RWPE1 (cell line): ENCODE data around the gene ELAC2.

Source experiments
- CTCF ChIA-PET: fragments of 350-600 bp; sonication (Branson Sonifier 250); formaldehyde crosslinking; extraction: SDS; loops from one replicate; lab custom pipeline; 2021; lab: Yijun Ruan, JAX
- POLR2A ChIA-PET: fragments of 400-600 bp; formaldehyde crosslinking; extraction: SDS; loops from one replicate; lab custom pipeline; 2020; ENCODE audit warnings: antibody characterized with exemption; ENCODE audit not compliant: low non-redundant PET; lab: Yijun Ruan, JAX
- DNase-seq: peaks from one replicate; pipeline ENCODE4 v3.0.0; 2012; ENCODE audit warnings: low spot score
- H3K27ac ChIP-seq: fragments of 450-650 bp; 2 replicates; pipeline ENCODE4 v1.5.1; 2017
- CTCF ChIP-seq: fragments of 450-650 bp; conservative IDR thresholded peaks from 2 replicates; pipeline ENCODE4 v1.5.1; 2017; ENCODE audit warnings: low read depth, mild to moderate bottlenecking

ELAC2 gene

DNA sequence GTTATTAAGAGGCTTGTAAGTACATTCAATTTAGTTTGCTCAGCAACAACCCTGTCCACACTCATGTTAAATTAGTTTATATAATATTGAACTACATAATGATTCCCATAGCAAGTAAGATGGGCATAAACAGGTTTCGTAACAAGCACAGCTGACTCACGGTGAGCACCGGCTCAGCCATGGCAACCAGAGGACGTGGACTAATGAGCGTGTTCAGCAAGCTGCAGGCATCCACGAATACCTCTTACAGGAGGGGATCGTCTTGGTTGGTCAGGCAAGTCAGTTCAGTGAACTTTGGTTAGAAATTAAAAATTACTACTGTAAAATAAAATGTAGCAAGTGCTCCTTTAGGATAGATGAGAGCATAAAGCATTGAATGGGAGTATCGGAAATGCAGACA lies 58.4 kb downstream of the ELAC2 start:
- CTCF ChIA-PET = no interaction called here
- DNase-seq = no peak
- POLR2A ChIA-PET = no interaction called here
- H3K27ac ChIP-seq = no peak overlapping the region
- no peak for TF ChIP-seq CTCF

GRCh38 chr17:12958786-12959185 lies 59.0 kb downstream of the ELAC2 start:
- POLR2A ChIA-PET = no interaction called here
- no peak for DNase-seq
- no peak for TF ChIP-seq CTCF
- CTCF ChIA-PET = no interaction called here
- H3K27ac ChIP-seq = no peak overlapping the region

DNA sequence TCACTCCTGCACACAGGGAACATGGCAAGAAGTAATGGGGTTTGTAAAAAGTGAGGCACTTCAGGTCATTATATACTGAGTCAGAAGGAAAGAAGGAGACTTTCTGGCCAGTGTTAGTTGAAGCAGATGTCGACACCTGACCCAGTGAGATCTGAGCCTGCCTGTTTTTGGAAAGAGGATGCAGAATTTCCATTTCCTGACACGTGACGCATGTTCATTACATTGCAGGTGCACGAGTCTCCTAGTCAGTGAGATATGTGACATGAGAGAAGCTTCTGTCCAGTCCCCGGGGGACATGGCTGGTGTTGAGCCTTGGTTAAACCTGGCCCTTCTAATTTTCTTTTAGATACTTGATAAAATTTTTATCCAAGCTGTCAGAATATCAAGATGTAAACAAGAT lies 62.3 kb downstream of the ELAC2 start:
- no peak for TF ChIP-seq CTCF
- no peak overlapping the region for H3K27ac ChIP-seq
- ChIA-PET POLR2A (no interaction called here), CTCF (no interaction called here)
- DNase-seq = no peak

- DNase-seq = no peak
- ChIA-PET POLR2A (no interaction called here), CTCF (no interaction called here)
- no peak overlapping the region for H3K27ac ChIP-seq
- TF ChIP-seq CTCF = no peak
These were observed 64.7 kb downstream of the ELAC2 start for GRCh38 chr17:12953156-12953555.

DNA sequence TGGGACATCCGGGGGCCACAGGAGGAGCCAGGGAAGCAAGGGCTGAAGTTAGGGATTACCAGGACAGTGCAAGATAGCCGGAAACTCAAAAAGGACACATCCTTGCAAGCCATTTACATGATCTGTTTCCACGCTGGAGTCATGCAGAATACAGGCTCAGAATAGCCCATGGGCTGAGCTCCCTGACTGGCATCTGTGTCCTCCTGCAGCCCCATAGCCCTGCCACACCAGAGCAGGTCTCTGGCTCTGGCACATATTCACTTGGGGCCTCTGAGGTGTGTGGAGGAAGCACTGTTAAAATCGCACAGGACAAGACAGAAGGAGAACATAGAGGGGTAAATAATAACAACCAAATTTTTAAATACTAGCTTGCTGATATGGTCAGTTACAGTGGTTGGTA lies 65.8 kb downstream of the ELAC2 start:
- no peak overlapping the region for H3K27ac ChIP-seq
- ChIA-PET CTCF (no interaction called here), POLR2A (no interaction called here)
- DNase-seq = no peak
- TF ChIP-seq CTCF = no peak

- ChIA-PET CTCF (interaction anchor here (0.7 kb wide), 1 partner anchor 1192 kb away, joined by 3 read pairs; no protein-coding TSS in a partner anchor), POLR2A (no interaction called here)
- no peak for DNase-seq
- TF ChIP-seq CTCF = no peak
- no peak overlapping the region for H3K27ac ChIP-seq
These were observed 70.8 kb downstream of the ELAC2 start for GRCh38 chr17:12947047-12947446.
